Transverse colon (tissue), 4 donors: ENCODE data around the gene CDC42.
"Not testable (repeated sequence)": the region's sequence is repeated elsewhere in the genome, so short reads cannot be mapped to it uniquely, and the experiment has no call there.

Experiments used
- CTCF ChIP-seq, 5 experiments: fragments of 200-600 bp in 3 of 5; fragments of 450-650 bp in 2 of 5; sonication (generic) in 3 of 5; IDR thresholded peaks; 1 replicate in 2 of 5; 2 replicates in 3 of 5; pipeline ENCODE4 v1.5.1; 2016 to 2017; ENCODE audit warnings: antibody characterized with exemption in 5 of 5, inconsistent platforms in 3 of 5, mild to moderate bottlenecking in 2 of 5, moderate library complexity in 1 of 5
- EP300 ChIP-seq: sonication (generic); formaldehyde crosslinking; IDR thresholded peaks from one replicate; pipeline ENCODE4 v1.6.1; 2017; ENCODE audit warnings: antibody characterized with exemption, low read depth
- POLR2A ChIP-seq: fragments of 450-650 bp; IDR thresholded peaks from one replicate; pipeline ENCODE4 v1.6.1; 2016; ENCODE audit warnings: antibody characterized with exemption, mild to moderate bottlenecking, moderate library complexity
- POLR2AphosphoS5 ChIP-seq, 3 donors: sonication (generic); formaldehyde crosslinking; IDR thresholded peaks; one replicate each; pipeline ENCODE4 v1.6.1; 2016; ENCODE audit warnings: antibody characterized with exemption in 3 of 3

DNA sequence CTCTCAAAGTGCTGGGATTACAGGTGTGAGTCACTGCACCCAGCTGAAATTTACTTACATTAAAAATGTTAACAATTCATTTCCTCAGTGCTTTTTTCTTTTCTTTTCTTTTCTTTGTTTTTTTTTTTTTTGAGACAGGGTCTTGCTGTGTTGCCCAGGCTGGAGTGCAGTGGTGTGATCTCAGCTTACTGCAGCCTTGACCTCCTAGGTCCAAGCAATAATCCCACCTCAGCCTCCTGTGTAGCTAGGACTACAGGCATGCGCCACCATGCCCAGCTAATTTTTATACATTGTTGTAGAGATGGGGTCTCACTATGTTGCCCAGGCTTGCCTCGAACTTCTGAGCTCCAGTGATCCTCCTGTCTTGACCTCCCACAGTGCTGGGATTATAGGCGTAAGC lies 48.5 kb upstream of the CDC42 start:
- TF ChIP-seq CTCF (IDR thresholded peaks at IDR 0.05); EP300; POLR2AphosphoS5 (IDR thresholded peaks at IDR 0.05); POLR2A: not testable (repeated sequence)
